ENCODE results near the gene ABCF2. TPM values are rescaled to one million over a fixed set of nuclear protein-coding genes. Genes with fewer than 3 reads are reported as not detected.

Gene ABCF2
- total RNA-seq, 1 donor from 2014 or later: 35.8 TPM

- Mint-ChIP-seq H3K36me3 (ENCODE audit: low read depth) (no peaks in the 10 kb centered on the region), H3K4me1 (ENCODE audit: low read depth) (no peaks in the 10 kb centered on the region), H3K27me3 (ENCODE audit: low read depth) (peaks cover 2% of the 10 kb centered on the region), H3K27ac (ENCODE audit: unreplicated experiment) (no peak overlapping the region), H3K9me3 (ENCODE audit: low read depth) (no peaks in the 10 kb centered on the region), H3K4me3 (ENCODE audit: unreplicated experiment) (no peak overlapping the region)
- DNase-seq (ENCODE audit: low spot score): no peak
- no peak for TF ChIP-seq CTCF (IDR thresholded peaks at IDR 0.05)
Measured at GRCh38 chr7:151265351-151265931, 38.4 kb upstream of the ABCF2 start.

- Mint-ChIP-seq H3K9me3 (ENCODE audit: low read depth) (no peaks in the 10 kb centered on the region), H3K27ac (ENCODE audit: unreplicated experiment) (no peak overlapping the region), H3K4me3 (ENCODE audit: unreplicated experiment) (no peak overlapping the region), H3K27me3 (ENCODE audit: low read depth) (peaks cover 2% of the 10 kb centered on the region), H3K4me1 (ENCODE audit: low read depth) (no peaks in the 10 kb centered on the region), H3K36me3 (ENCODE audit: low read depth) (no peaks in the 10 kb centered on the region)
- TF ChIP-seq CTCF (IDR thresholded peaks at IDR 0.05): no peak
- no peak for DNase-seq (ENCODE audit: low spot score)
Measured at GRCh38 chr7:151264615-151265014, 37.6 kb upstream of the ABCF2 start.

- peaks cover 6% of the 10 kb centered on the region for H3K27me3 Mint-ChIP-seq (ENCODE audit: low read depth)
- no peak for DNase-seq (ENCODE audit: low spot score)
- H3K36me3 Mint-ChIP-seq (ENCODE audit: low read depth): peaks cover 6% of the 10 kb centered on the region
- no peaks in the 10 kb centered on the region for H3K9me3 Mint-ChIP-seq (ENCODE audit: low read depth)
- H3K4me1 Mint-ChIP-seq (ENCODE audit: low read depth): no peaks in the 10 kb centered on the region
- no peak overlapping the region for H3K27ac Mint-ChIP-seq (ENCODE audit: unreplicated experiment)
- TF ChIP-seq CTCF (IDR thresholded peaks at IDR 0.05): no peak
- H3K4me3 Mint-ChIP-seq (ENCODE audit: unreplicated experiment): no peak overlapping the region
Measured at GRCh38 chr7:151261529-151261928, 34.5 kb upstream of the ABCF2 start.

GRCh38 chr7:151260883-151261282, 33.9 kb upstream of the ABCF2 start:
- Mint-ChIP-seq H3K4me1 (ENCODE audit: low read depth) (no peaks in the 10 kb centered on the region), H3K27ac (ENCODE audit: unreplicated experiment) (no peak overlapping the region), H3K4me3 (ENCODE audit: unreplicated experiment) (no peak overlapping the region), H3K36me3 (ENCODE audit: low read depth) (peaks cover 6% of the 10 kb centered on the region), H3K27me3 (ENCODE audit: low read depth) (peaks cover 6% of the 10 kb centered on the region), H3K9me3 (ENCODE audit: low read depth) (no peaks in the 10 kb centered on the region)
- DNase-seq (ENCODE audit: low spot score): no peak
- no peak for TF ChIP-seq CTCF (IDR thresholded peaks at IDR 0.05)

- Mint-ChIP-seq H3K27me3 (ENCODE audit: low read depth) (peaks cover 6% of the 10 kb centered on the region), H3K4me3 (ENCODE audit: unreplicated experiment) (no peak overlapping the region), H3K9me3 (ENCODE audit: low read depth) (no peaks in the 10 kb centered on the region), H3K4me1 (ENCODE audit: low read depth) (no peaks in the 10 kb centered on the region), H3K27ac (ENCODE audit: unreplicated experiment) (no peak overlapping the region), H3K36me3 (ENCODE audit: low read depth) (peaks cover 8% of the 10 kb centered on the region)
- no peak for TF ChIP-seq CTCF (IDR thresholded peaks at IDR 0.05)
- DNase-seq (ENCODE audit: low spot score): no peak
Measured at GRCh38 chr7:151260471-151260870, 33.5 kb upstream of the ABCF2 start.

All from chondrocyte (in vitro differentiated cells).